ENCODE results near the gene RABGGTA.

The RABGGTA gene

GRCh38 chr14:24269910-24270536, 1.4 kb downstream of the RABGGTA start:
- Histone ChIP-seq H3K9me3 (ENCODE audit: control insufficient read depth in 2 of 2, low read length in 2 of 2) (no peaks in the 10 kb centered on the region), H3K4me1 (ENCODE audit: control insufficient read depth in 2 of 2, insufficient read depth in 2 of 2, low read length in 2 of 2) (peaks cover 5 to 10% of the 10 kb centered on the region in 2 donors), H3K27ac (ENCODE audit: low read depth in 2 of 2, low read length in 2 of 2) (no peak overlapping the region), H3K36me3 (ENCODE audit: control insufficient read depth in 2 of 2, insufficient read depth in 2 of 2, low read length in 2 of 2) (peaks cover 29 to 34% of the 10 kb centered on the region in 2 donors), H3K9ac (ENCODE audit: low read depth in 1 of 2, low read length in 2 of 2) (no peak overlapping the region), H3K27me3 (ENCODE audit: control insufficient read depth in 2 of 2, insufficient read depth in 2 of 2, low read length in 2 of 2) (no peaks in the 10 kb centered on the region), H3K4me3 (ENCODE audit: low read length in 2 of 2) (no peak overlapping the region)

- H3K27me3 ChIP-seq (ENCODE audit: control insufficient read depth in 2 of 2, insufficient read depth in 2 of 2, low read length in 2 of 2): no peaks in the 10 kb centered on the region
- H3K9me3 ChIP-seq (ENCODE audit: control insufficient read depth in 2 of 2, low read length in 2 of 2): no peaks in the 10 kb centered on the region
- H3K4me3 ChIP-seq (ENCODE audit: low read length in 2 of 2): no peak overlapping the region
- peaks cover 34% of the 10 kb centered on the region in 2 donors for H3K36me3 ChIP-seq (ENCODE audit: control insufficient read depth in 2 of 2, insufficient read depth in 2 of 2, low read length in 2 of 2)
- peaks cover 5 to 10% of the 10 kb centered on the region in 2 donors for H3K4me1 ChIP-seq (ENCODE audit: control insufficient read depth in 2 of 2, insufficient read depth in 2 of 2, low read length in 2 of 2)
- no peak overlapping the region for H3K27ac ChIP-seq (ENCODE audit: low read depth in 2 of 2, low read length in 2 of 2)
- H3K9ac ChIP-seq (ENCODE audit: low read depth in 1 of 2, low read length in 2 of 2): no peak overlapping the region
Measured at GRCh38 chr14:24269368-24269767, 2.0 kb downstream of the RABGGTA start.

GRCh38 chr14:24268225-24268624, 3.2 kb downstream of the RABGGTA start:
- no peak overlapping the region for H3K27ac ChIP-seq (ENCODE audit: low read depth in 2 of 2, low read length in 2 of 2)
- no peaks in the 10 kb centered on the region for H3K9me3 ChIP-seq (ENCODE audit: control insufficient read depth in 2 of 2, low read length in 2 of 2)
- peaks cover 5 to 10% of the 10 kb centered on the region in 2 donors for H3K4me1 ChIP-seq (ENCODE audit: control insufficient read depth in 2 of 2, insufficient read depth in 2 of 2, low read length in 2 of 2)
- H3K36me3 ChIP-seq (ENCODE audit: control insufficient read depth in 2 of 2, insufficient read depth in 2 of 2, low read length in 2 of 2): peaks cover 34% of the 10 kb centered on the region in 2 donors
- no peak overlapping the region for H3K9ac ChIP-seq (ENCODE audit: low read depth in 1 of 2, low read length in 2 of 2)
- no peaks in the 10 kb centered on the region for H3K27me3 ChIP-seq (ENCODE audit: control insufficient read depth in 2 of 2, insufficient read depth in 2 of 2, low read length in 2 of 2)
- H3K4me3 ChIP-seq (ENCODE audit: low read length in 2 of 2): no peak overlapping the region

GRCh38 chr14:24267516-24267915, 3.9 kb downstream of the RABGGTA start:
- H3K9ac ChIP-seq (ENCODE audit: low read depth in 1 of 2, low read length in 2 of 2): no peak overlapping the region
- peaks cover 34% of the 10 kb centered on the region in 2 donors for H3K36me3 ChIP-seq (ENCODE audit: control insufficient read depth in 2 of 2, insufficient read depth in 2 of 2, low read length in 2 of 2)

GRCh38 chr14:24266344-24267244, 4.8 kb downstream of the RABGGTA start:
- peaks cover 3 to 5% of the 10 kb centered on the region in 2 donors for H3K4me1 ChIP-seq (ENCODE audit: control insufficient read depth in 2 of 2, insufficient read depth in 2 of 2, low read length in 2 of 2)
- no peak overlapping the region for H3K9ac ChIP-seq (ENCODE audit: low read depth in 1 of 2, low read length in 2 of 2)
- H3K27me3 ChIP-seq (ENCODE audit: control insufficient read depth in 2 of 2, insufficient read depth in 2 of 2, low read length in 2 of 2): no peaks in the 10 kb centered on the region
- no peaks in the 10 kb centered on the region for H3K9me3 ChIP-seq (ENCODE audit: control insufficient read depth in 2 of 2, low read length in 2 of 2)
- H3K27ac ChIP-seq (ENCODE audit: low read depth in 2 of 2, low read length in 2 of 2): no peak overlapping the region
- peaks cover 34% of the 10 kb centered on the region in 2 donors for H3K36me3 ChIP-seq (ENCODE audit: control insufficient read depth in 2 of 2, insufficient read depth in 2 of 2, low read length in 2 of 2)
- H3K4me3 ChIP-seq (ENCODE audit: low read length in 2 of 2): no peak overlapping the region

More at GRCh38 chr14:24267516-24267915, 3.9 kb downstream of the RABGGTA start:
- Histone ChIP-seq H3K27ac (ENCODE audit: low read depth in 2 of 2, low read length in 2 of 2) (no peak overlapping the region), H3K4me1 (ENCODE audit: control insufficient read depth in 2 of 2, insufficient read depth in 2 of 2, low read length in 2 of 2) (peaks cover 5 to 10% of the 10 kb centered on the region in 2 donors), H3K27me3 (ENCODE audit: control insufficient read depth in 2 of 2, insufficient read depth in 2 of 2, low read length in 2 of 2) (no peaks in the 10 kb centered on the region), H3K4me3 (ENCODE audit: low read length in 2 of 2) (no peak overlapping the region), H3K9me3 (ENCODE audit: control insufficient read depth in 2 of 2, low read length in 2 of 2) (no peaks in the 10 kb centered on the region)

GRCh38 chr14:24264298-24264697, 7.1 kb downstream of the RABGGTA start:
- H3K27ac ChIP-seq (ENCODE audit: low read depth in 2 of 2, low read length in 2 of 2): no peak overlapping the region
- H3K9me3 ChIP-seq (ENCODE audit: control insufficient read depth in 2 of 2, low read length in 2 of 2): no peaks in the 10 kb centered on the region
- H3K4me1 ChIP-seq (ENCODE audit: control insufficient read depth in 2 of 2, insufficient read depth in 2 of 2, low read length in 2 of 2): no peaks in the 10 kb centered on the region
- H3K9ac ChIP-seq (ENCODE audit: low read depth in 1 of 2, low read length in 2 of 2): no peak overlapping the region
- H3K36me3 ChIP-seq (ENCODE audit: control insufficient read depth in 2 of 2, insufficient read depth in 2 of 2, low read length in 2 of 2): peaks cover 32 to 33% of the 10 kb centered on the region in 2 donors
- no peak overlapping the region for H3K4me3 ChIP-seq (ENCODE audit: low read length in 2 of 2)
- no peaks in the 10 kb centered on the region for H3K27me3 ChIP-seq (ENCODE audit: control insufficient read depth in 2 of 2, insufficient read depth in 2 of 2, low read length in 2 of 2)

- Histone ChIP-seq H3K9me3 (ENCODE audit: control insufficient read depth in 2 of 2, low read length in 2 of 2) (no peaks in the 10 kb centered on the region), H3K36me3 (ENCODE audit: control insufficient read depth in 2 of 2, insufficient read depth in 2 of 2, low read length in 2 of 2) (peaks cover 28% of the 10 kb centered on the region in 2 donors), H3K4me1 (ENCODE audit: control insufficient read depth in 2 of 2, insufficient read depth in 2 of 2, low read length in 2 of 2) (no peaks in the 10 kb centered on the region), H3K9ac (ENCODE audit: low read depth in 1 of 2, low read length in 2 of 2) (no peak overlapping the region), H3K27ac (ENCODE audit: low read depth in 2 of 2, low read length in 2 of 2) (no peak overlapping the region), H3K4me3 (ENCODE audit: low read length in 2 of 2) (no peak overlapping the region), H3K27me3 (ENCODE audit: control insufficient read depth in 2 of 2, insufficient read depth in 2 of 2, low read length in 2 of 2) (no peaks in the 10 kb centered on the region)
Measured at GRCh38 chr14:24263848-24264247, 7.5 kb downstream of the RABGGTA start.

- Histone ChIP-seq H3K36me3 (ENCODE audit: control insufficient read depth in 2 of 2, insufficient read depth in 2 of 2, low read length in 2 of 2) (peaks cover 24% of the 10 kb centered on the region in 2 donors), H3K27ac (ENCODE audit: low read depth in 2 of 2, low read length in 2 of 2) (no peak within 1 kb of the TSS), H3K4me3 (ENCODE audit: low read length in 2 of 2) (no peak within 1 kb of the TSS), H3K27me3 (ENCODE audit: control insufficient read depth in 2 of 2, insufficient read depth in 2 of 2, low read length in 2 of 2) (no peaks in the 10 kb centered on the region), H3K9ac (ENCODE audit: low read depth in 1 of 2, low read length in 2 of 2) (no peak within 1 kb of the TSS), H3K4me1 (ENCODE audit: control insufficient read depth in 2 of 2, insufficient read depth in 2 of 2, low read length in 2 of 2) (no peaks in the 10 kb centered on the region), H3K9me3 (ENCODE audit: control insufficient read depth in 2 of 2, low read length in 2 of 2) (no peaks in the 10 kb centered on the region)
Measured at GRCh38 chr14:24262821-24263733, 8.3 kb downstream of the RABGGTA start, which contains the start of gene TGM1. Gene TGM1 (minus strand): TSS chr14:24263177. CDS start chr14:24262352, 825 bp downstream.

GRCh38 chr14:24261969-24262327, 9.4 kb downstream of the RABGGTA start:
- H3K4me1 ChIP-seq (ENCODE audit: control insufficient read depth in 2 of 2, insufficient read depth in 2 of 2, low read length in 2 of 2): no peaks in the 10 kb centered on the region
- H3K27me3 ChIP-seq (ENCODE audit: control insufficient read depth in 2 of 2, insufficient read depth in 2 of 2, low read length in 2 of 2): no peaks in the 10 kb centered on the region
- H3K36me3 ChIP-seq (ENCODE audit: control insufficient read depth in 2 of 2, insufficient read depth in 2 of 2, low read length in 2 of 2): peaks cover 15 to 18% of the 10 kb centered on the region in 2 donors
- H3K27ac ChIP-seq (ENCODE audit: low read depth in 2 of 2, low read length in 2 of 2): no peak overlapping the region
- no peak overlapping the region for H3K4me3 ChIP-seq (ENCODE audit: low read length in 2 of 2)
- H3K9ac ChIP-seq (ENCODE audit: low read depth in 1 of 2, low read length in 2 of 2): no peak overlapping the region
- H3K9me3 ChIP-seq (ENCODE audit: control insufficient read depth in 2 of 2, low read length in 2 of 2): no peaks in the 10 kb centered on the region

Data from mucosa of rectum (tissue), 2 donors.